DMS 273 treated with DMSO at 0.1 percent for 48 hours (cell line): Measurements from ENCODE around the gene SHISA7.

Experiments
- DNase-seq: peaks from one replicate; lab custom pipeline; 2025; lab: John Stamatoyannopoulos, UW

Gene SHISA7

DNA sequence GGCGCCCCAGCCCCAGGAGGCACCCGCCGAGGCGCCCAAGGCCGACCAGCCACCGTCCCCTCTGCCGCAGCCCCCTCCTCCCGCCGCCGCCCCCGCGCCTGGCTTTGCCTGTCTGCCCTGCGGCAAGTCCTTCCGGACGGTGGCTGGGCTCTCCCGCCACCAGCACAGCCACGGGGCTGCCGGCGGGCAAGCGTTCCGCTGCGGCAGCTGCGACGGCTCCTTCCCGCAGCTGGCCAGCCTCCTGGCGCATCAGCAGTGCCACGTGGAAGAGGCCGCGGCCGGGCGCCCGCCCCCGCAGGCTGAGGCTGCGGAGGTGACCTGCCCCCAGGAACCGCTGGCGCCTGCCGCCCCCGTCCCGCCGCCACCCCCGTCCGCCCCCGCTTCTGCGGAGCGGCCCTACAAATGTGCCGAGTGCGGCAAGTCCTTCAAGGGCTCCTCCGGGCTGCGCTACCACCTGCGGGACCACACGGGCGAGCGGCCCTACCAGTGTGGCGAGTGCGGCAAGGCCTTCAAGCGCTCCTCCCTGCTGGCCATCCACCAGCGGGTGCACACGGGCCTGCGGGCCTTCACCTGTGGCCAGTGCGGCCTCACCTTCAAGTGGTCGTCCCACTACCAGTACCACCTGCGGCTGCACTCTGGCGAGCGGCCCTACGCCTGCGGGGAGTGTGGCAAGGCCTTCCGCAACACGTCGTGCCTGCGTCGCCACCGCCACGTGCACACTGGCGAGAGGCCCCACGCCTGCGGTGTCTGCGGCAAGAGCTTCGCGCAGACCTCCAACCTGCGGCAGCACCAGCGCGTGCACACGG lies 39.3 kb upstream of the SHISA7 start:
- DNase-seq, result no peak

DNA sequence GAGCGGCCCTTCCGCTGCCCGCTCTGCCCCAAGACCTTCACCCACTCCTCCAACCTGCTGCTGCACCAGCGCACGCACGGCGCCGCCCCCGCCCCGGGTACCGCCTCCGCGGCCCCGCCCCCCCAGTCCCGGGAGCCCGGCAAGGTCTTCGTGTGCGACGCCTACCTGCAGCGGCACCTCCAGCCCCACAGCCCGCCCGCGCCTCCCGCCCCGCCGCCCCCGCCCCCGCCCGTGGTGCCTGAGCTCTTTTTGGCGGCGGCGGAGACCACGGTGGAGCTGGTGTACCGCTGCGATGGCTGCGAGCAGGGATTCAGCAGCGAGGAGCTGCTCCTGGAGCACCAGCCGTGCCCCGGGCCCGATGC lies 38.7 kb upstream of the SHISA7 start:
- no peak for DNase-seq

DNA sequence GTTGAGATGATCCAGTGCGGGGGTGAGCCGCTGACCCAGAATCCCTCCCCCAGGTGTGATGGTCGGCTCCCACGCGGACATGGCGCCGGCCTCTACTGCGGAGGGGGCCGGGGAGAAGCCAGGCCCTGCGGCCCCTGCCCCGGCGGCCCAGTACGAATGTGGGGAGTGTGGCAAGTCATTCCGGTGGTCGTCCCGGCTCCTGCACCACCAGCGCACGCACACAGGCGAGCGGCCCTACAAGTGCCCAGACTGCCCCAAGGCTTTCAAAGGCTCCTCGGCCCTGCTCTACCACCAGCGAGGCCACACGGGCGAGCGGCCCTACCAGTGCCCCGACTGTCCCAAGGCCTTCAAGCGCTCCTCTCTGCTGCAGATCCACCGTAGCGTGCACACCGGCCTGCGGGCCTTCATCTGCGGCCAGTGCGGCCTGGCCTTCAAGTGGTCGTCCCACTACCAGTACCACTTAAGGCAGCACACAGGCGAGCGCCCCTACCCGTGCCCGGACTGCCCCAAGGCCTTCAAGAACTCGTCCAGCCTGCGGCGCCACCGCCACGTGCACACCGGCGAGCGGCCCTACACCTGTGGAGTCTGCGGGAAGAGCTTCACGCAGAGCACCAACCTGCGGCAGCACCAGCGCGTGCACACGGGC lies 38.2 kb upstream of the SHISA7 start:
- DNase-seq, result no peak

DNA sequence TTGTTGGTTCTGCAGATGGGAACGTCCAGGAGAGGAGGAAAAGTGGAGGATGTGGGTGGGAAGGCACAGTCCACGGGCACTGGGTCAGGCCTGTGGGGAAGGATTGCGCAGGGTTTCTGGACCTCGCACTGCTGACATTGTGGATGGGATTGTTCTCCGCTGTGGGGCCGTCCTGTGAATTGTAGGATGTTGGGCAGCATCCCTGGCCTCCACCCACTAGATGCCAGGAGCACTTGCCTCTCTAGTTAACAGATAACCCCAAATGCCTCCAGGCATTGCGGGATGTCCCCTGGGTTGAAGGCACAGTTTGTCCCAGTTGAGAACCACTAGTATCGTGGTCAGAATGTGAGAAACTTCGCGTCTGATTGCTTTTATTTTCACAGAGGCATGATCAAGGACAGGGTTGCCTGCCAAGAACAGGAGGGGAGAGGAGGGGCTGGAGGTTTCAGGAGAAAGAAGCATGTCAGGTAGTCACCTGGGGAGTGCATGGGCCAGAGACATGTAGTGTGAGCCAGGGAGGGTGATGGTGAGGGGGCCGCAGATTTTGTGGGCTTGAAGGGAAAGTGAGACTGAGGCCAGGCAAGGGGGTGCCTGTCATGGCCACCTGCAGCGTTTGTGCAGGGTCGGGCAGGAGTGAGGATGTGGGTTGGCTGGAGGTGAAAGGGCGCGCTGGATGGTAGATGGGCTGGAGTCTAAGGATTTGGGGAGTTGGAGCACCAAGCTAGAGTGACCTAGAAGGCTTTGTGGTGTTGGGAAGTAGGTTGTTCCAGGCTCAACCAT lies 36.5 kb upstream of the SHISA7 start:
- DNase-seq, result no peak

DNA sequence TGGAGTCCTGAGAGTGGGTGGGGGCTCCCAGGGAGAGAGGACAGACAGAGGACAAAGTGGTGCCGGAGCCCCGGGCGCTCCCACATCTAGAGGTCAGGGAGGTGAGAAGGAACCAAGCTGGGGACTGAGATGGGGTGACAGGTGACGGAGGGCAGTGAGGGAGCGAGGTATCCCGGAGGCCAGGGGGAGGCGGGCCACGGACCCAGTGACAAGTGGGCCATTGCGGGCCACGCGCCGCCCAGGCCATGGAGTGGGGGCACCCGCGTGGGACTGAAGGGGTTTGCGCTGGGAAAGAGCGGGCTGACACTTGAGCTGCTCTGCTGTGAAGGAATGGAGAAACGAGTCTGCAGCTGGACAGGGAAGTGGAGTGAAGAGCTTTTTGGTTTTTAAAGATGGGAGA lies 35.9 kb upstream of the SHISA7 start:
- no peak for DNase-seq

DNA sequence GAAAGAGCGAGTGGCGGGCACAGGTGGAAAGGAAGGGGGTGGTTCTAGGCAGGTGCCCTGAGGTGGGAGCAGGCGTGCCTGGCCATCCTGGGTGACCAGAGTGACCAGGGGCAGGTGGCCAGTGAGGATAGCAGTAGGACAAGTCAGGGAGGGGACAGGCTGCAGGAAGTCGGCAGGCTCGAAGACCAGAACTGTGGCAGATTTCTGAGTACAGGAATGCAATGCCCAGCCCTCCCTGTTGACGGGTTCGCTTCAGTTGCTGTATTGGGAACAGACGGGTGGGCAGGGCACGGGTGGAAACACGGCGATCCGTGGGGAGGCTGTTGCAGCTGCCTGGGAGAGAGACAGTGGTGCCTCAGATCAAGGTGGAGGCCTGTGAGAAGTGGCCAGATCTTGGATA lies 35.3 kb upstream of the SHISA7 start:
- DNase-seq, result no peak

DNA sequence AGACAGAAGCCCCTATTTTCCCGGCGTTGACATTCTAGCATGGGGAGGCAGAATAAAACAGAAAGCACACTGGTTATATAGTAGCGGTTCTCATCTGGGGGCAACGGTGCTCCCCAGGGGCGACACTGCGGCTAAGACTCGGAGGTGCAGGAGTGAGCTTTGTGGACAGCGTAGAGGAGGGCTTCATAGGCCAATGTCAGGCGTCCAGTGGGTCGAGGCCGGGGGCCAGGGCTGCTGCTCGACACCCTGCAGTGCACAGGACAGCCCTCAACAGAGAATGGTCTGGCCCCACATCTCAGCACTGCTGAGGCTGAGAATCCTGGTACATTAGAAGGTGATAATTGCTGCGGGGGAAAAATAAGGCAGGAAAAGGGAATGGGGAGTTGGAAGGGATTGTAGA lies 34.8 kb upstream of the SHISA7 start:
- DNase-seq, result no peak

DNA sequence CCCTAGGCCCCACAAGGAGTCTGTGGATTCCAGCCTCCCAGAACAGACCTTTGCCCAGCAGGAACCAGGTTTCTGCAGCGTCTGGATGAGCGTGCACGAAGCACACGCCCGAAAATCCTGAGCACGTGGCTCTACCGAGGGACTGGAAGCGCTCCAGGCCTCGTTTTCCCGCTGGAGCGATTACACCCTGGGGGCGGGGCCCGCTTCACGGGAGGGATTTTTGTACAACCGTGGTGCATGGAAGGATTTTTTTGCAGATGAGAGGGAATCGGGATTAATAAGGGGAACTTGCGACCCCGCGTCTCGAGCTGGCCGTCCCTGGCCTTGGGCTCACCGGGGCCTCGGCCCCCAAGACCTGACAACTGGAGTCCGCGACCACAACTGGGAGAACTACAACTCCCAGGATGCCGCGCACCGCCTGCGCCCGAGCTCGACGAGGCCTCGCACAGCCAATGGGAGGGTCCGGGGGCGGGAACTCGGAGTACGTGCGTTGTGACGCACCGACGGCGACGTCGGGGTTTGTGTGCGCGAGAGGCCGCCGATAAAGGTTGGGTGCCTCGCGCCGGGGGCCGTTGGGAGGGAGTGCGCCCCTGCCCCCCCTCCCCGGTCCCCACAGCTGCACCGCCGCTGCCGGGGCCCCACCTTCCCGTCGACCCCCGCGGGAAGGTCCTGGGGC lies 33.1 kb upstream of the SHISA7 start, which contains the start of gene ZNF628:
Gene ZNF628 (plus strand): TSS at position 518 of the 676 bp plus-strand sequence. CDS start 3,294 bp downstream, outside the sequence.
- DNase-seq, result peak; percentile 92

DNA sequence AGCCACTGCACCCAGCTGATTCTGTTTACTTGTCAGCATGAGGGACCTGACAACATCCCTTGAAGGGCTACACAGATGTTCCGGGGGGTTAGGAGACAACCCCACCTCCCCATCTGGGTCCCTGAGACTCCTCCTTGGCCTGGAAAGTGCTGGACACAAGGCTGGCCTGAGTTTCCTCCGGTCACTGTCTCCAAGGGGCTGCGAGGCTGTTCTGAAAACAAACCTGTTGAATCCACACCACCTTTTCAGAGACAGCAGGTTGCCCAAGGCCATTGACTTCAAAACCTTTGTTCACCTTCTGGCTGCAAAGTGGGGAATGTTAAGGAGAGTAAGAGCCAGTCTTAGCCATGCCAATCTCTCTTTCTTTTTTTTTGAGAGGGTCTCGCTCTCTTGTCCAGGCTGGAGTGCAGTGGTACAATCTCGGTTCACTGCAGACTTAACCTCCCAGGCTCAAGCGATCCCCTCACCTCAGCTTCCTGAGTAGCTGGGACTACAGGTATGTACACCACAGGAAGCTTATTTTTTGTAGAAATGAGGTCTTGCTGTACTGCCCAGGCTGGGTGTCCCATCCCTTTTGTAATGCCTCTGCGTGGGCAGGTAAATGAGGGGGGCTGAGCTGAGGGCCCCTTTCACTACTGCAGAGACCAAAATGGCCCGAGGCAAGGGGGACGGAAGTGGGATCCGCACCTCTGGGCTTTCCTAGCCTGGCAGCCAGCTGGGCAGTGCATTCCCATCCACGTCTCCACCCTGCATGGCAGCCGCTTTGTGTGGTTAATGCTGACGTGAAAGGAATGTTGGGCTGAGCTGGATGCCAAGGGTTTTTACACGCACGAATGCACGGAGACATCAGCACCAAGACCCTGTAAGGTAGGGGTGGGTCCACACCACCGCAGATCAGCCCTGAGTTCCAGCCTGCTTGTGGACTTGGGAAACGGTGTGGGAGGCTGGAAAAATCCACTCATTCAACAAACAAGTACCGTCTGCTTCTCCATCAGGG lies 31.5 kb upstream of the SHISA7 start:
- DNase-seq, result no peak

DNA sequence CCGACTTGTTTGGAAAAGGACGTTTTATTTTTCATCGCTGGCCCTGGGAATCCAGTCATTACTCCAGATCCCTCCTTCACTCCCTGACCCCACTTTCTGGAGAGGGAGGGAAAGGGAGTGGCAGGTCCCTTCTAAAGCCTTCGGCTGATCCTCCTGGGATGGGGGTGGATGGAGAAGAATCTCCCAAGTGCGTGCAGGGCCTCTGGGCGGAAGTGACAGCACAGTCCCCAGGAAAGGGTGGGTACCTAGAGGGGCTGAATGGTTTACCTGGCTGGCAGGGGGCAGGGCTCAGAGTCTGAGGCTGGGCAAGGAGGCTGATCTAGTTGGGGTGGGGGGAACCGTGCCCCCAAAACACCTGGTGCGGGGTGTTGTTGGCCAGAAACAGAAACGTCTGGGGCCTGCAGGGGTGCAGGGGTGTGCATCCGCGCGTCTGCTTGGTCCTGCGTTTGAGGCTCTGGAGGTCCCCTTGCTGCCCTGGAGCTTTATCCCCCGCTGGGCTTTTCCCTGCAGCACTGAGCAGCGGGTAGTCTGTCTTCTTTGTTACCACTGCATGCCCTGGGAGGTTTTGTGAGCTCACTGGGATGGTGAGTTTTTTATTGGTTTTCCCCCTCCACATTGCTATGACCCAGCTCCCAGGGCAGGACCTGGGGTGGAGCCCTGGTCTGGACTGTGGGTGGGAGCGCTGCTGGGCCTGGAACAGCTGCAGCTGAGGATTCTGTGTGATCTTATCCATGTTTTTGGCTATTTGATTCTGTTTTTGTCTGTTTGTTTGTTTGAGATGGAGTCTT lies 30.3 kb upstream of the SHISA7 start:
- no peak for DNase-seq

DNA sequence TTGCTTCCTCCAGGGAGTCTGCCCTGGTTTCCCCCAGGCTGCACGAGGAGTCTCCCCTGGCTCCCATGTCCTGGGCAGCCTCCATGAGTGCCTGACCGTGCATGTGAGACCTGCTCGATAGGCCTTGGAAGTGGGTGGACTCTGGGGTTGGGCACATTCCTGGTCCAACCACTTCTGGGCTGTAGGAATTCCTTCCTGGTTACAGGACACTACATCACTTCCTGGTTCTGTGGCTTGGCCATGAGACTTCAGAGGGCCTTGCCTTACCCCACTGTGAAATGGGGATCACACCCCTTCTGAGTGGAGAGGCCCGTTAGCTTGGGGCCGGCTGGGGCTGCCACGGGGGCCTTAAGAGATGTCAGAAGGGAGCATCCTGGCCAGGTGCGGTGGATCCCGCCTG lies 29.4 kb upstream of the SHISA7 start:
- no peak for DNase-seq

DNA sequence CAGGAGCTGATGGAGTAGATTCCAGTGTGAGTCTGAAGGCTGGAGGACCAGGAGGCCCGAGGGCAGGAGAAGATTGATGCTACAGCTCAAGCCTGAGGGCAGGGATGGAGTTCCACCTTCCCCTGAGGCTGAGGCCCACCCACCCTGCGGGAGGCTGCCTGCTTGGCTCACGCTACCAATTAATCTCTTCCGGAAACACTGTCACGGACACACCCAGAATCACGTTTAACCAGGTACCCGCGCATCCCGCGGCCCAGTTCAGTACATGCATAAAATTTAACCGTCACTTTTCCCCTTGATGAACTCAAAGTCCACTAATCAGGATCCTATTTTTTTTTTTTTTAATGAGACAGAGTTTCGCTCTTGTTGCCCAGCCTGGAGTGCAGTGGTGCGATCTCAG lies 28.2 kb upstream of the SHISA7 start:
- no peak for DNase-seq

DNA sequence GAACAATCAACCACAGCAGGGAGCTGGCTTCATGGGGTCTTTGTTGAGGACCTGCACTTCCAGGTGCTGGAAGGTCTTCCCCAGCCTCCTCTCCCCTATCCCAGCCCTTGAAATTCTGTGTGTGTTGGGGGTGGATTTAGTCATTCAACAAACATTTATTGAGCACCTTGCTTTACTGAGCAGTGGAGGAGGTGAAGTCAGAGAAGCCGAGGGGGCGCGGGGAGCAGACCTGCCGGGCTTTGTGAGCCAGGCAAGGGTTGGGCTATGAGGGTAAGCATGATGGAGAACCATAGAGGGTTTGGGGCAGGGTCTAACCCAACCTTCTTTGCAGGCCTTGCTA lies 24.9 kb upstream of the SHISA7 start:
- no peak for DNase-seq

DNA sequence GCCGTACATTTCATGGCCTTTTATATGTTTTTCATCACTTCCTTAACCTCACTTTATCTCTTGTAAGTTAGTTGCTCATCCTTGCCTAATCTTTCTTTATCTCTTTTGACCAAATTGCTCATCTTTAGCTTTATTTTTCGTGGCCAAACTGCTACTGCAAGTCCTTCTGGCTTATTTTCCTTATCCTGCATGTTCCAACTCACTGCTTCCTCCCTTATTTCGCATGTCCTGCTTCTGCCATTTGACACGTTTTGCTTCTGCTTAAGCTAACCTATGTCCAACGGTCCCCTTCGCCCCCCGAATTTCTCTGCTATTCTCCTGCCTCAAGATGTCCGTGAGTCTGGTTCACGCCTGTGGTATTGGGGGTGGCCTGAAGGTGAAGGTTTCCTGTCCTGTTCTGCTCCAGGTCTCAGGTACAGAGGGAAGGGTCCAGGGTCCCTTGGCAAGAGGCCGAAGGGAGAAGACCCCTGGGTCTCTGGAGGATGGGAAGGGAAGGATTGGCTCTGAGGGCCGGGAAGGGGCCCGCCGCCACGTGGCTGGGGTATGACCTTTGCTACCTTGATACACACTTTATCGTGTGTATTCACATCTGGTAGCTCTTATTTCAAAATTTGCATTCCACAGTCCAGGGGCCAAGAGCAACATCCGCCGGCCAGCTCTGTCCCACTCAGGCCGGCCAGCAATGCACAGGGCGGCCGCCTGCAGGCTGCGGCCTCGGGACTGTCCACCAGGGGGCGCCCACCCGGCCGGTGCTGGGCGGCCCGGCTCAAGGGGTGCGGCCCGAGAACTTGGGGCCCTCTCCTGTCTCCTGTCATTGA lies 24.3 kb upstream of the SHISA7 start:
- DNase-seq, result no peak

DNA sequence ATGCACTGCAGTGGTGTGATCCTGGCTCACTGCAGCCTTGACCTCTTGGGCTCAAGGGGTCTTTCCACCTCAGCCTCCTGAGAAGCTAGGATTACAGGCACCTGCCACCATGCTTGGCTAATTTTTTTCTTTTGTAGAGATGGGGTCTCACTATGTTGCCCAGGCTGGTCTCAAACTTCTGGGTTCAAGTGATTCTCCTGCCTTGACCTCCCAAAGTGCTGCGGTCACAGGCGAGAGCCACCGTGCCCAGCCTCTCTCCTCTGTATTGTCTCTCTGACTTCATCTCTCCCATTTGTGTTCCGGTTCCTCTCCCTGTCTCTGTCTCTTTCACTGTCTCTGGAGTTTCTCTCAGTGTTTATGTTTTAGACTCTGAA lies 23.1 kb upstream of the SHISA7 start:
- no peak for DNase-seq

DNA sequence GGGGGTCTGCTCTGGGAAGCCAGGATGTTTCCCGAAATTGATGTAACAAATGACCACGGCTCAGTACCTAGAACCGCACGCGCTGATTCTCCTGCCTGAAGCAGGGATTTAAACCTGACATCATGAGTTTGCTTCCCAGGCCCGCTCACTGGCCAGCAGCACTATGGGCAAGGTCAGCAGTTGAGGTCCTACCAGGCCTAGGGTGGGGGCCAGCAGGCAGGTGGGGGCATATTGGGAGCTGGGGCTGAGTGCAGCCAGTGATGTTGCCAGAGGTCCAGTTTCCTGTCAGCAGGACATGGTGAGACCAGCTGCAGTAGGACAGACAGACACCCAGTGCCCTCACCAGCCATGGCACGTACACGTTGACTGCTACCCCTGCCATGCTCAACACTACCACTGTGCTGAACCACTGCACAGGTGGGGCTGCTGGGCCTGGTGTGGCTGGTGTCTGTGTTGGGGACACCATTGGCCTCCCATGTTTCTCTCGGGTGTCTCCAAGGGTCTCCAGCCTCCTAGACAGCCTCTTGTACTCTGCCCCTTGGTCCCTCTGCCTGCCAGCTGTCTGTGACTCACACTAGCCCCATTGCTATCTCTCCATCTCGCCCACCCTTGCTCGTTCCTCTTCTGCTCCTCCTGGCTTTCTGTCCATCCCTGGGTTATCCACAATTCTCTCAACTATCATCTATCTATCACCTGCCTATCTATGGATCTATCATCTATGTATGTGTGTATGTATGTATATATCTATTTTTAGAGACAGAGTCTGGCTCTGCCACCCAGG lies 22.6 kb upstream of the SHISA7 start:
- no peak for DNase-seq

DNA sequence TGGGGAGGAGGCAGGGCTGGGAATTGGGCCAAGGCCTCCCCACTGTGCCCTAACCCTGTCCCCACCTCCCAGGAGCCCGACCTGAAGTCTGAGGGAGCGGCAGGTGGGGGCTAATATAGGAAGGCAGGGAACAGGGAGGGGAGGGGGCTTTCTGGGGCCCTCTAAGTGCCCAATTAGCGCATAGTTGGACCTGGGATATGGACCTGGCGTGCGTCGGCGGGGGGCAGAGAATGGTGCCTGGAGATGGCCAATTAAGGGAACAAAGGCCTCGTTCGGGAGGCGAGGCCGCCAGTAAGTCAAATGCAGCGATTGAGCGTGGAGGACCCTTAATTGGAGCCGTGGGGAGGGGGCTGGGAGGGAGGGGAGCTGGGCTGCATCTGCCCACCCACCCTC lies 21.6 kb upstream of the SHISA7 start, which contains the start of gene C19orf85:
Gene C19orf85 (minus strand): TSS at position 90 of the 393 bp plus-strand sequence. CDS start 197 bp downstream, outside the sequence.
- DNase-seq, result no peak

DNA sequence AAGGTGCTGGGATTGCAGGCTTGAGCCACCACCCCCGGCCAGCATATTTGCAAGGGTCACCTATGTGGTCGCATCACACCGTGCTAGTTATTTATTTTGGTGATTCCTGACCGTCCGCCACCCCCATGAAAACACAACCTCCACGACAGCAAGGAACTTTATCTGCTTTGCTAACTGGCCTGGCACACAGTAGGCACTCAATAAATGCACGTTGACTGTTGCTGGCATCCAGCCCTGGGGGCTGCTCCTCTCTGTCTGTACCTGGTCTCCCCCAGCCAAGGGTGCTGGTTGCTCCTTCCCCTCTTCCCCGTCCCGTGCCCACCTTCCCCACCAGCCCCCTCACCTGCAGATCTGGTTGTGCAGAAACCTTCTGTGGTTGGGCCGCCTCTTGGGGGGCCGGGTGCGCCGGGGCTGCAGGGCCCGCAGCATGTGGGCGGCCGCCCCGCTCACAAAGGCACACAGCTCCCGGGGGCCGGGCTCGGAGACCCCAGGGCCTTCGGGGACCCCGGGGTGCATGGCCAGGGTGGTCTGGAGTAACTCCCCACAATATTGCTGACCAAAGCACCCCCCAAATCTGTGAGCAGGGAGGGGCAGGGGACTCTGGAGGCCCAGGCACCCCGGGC lies 21.1 kb upstream of the SHISA7 start:
- DNase-seq, result no peak
